Lung microvascular endothelial cell (primary cell): Measurements from ENCODE around the gene TREX2. TPM values are rescaled to one million over a fixed set of nuclear protein-coding genes. Genes with fewer than 3 reads are reported as not detected.

Experiments used
- DNase-seq, 2 donors: peaks; one replicate each; pipeline versions ENCODE4 v3.0.0 to v3.0.0-alpha.2; 2010; ENCODE audit warnings: low read depth in 2 of 2
- total RNA-seq: library from RNA; depleted of rRNA; stranded (reverse); fragments of >200 nt; gene quantifications from 2 replicates; pipeline ENCODE4 v1.2.1, GENCODE V29; 2014

Gene TREX2
- total RNA-seq, 1 donor from 2014 or later: 7.7 TPM

DNA sequence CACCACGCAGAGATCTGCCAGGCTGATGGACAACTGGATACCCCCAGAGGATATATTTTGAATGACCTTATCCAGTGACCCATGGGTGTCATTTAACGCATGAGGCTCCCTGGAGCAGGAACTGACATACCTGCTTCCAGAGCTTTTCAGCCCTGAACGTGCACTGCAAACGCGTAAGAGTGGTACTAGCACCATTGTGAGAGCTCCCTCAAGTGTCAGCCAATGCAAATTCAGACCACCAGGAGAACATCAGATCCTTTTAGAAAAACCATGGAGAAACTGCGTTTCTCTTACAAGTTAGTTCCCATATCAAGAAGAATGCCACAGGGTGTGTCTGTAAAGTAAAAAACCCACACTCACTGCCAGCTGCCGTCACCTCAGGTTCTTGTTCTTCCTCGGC lies 7.3 kb downstream of the TREX2 start:
- DNase-seq: peak in 1 of 2 donors; percentile 55

DNA sequence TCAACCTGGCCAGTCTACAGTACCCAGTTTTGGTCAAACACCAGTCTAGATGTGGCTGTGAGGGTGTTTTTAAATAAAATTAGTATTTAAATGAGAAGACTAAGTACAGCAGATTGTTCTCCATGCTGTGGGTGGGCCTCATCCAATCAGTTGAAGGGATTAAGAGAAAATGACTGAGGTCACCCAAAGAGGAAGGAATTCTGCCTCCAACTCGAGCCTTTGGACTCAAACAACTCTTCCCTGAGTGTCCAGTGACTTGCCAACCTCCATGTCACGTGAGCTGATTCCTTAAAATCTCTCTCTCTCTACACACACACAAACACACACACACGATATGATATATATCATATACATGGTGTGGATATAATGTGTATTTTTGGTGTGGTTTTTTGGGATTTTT lies 10.0 kb downstream of the TREX2 start:
- no peak for DNase-seq

DNA sequence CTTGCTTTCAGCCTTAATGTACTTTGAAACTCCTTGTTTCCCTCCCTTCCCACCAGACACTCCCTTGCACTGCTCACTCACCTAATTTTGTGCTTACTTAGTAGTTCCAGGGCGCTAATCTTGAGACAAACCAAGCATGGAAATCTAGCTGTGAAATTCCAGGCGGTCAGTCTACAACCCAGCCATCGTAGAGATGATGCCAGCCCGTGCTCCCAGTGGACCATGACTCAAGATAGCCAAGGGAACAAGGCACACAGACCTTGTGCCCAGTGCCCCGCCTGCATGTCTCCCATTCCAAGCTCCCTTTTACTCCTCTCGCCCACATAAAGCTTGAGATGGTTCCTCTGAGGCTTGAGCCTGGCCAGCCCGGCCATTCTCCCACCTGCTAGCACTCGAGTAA lies 11.1 kb downstream of the TREX2 start:
- no peak for DNase-seq

DNA sequence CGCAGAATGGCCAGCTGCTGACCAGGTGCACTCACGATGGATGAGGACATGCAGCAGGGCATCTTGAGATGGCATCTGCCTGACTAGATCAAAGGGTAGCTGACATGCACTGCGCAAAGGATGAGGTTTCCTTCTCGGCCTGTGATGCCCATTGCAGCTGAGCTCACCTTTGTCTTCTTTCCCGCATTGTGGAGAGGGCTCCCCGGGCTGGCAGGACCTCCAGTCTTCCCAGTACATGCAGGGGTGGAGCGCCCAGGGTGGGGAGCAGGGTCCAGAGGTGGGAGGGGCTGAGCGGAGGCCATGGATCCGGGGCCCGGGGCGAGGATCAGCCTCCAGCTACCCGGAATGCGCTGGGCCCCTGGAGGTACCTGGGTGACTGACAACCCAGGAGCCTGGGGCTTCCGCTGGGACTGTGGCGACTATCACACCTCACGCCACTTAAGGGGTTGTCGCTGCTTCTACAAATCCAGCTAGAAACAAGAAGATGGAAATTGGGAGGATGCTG lies 12.0 kb downstream of the TREX2 start:
- no peak for DNase-seq

DNA sequence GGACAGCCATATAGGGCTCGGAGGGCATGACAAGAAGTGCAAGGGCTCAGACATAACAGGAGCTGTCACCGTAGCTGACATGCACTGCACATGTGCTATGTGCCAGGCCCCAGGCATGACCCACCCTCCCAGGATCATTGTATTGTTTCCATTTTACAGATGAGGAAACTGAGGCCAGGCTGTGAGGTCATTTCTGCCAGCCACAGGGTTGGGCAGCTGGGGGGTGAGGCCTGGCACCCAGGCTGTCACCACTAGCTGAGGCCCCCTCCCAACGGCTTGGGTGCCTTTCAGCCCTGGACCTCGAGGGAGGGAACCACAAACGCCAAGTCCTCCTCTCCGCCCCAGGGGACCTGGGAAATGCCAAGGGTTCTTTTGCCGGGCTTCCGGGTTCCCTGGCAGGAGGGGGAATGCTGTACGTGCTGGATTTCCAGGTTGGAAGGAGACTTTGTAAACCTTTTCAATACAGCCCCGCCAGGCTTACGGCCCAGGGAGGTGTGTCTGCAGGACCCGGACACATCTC lies 12.6 kb downstream of the TREX2 start:
- DNase-seq: no peak

DNA sequence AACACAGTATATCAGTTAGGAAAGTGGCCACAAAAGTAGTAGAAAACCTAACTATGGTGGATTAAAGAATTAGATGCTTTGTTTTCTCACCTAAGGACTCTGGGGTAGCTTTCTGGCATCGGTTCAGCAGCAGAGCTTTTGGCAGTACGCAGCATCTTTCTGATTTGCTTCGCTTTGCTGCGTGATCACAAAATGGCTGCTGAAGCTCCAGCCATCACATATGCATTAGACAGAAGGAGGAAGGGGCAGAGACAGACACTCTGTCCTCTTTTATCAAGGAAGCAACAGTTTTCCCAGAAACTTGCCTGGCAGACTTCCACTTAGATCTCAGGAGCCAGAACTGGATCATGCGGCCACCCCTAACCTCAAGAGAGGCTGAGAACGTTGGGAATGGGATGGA lies 15.1 kb downstream of the TREX2 start:
- DNase-seq: no peak

DNA sequence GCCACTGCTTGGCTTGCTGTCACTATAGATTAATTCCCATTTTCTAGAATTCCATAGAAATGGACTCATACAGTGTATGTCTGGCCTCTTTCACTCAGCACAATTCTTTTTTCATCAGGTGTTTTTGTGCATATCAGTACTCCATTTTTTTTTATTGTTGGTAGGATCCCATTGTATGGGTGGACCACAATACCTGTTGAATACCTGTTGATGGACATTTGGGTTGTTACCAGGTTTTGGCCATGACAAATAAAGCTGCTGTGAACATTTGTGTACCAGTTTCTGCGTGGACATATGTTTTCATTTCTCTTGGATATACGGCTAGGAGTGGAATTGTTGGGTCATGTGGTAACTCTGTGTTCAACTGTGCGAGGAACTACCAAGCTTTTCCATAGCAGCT lies 19.7 kb downstream of the TREX2 start:
- no peak for DNase-seq

DNA sequence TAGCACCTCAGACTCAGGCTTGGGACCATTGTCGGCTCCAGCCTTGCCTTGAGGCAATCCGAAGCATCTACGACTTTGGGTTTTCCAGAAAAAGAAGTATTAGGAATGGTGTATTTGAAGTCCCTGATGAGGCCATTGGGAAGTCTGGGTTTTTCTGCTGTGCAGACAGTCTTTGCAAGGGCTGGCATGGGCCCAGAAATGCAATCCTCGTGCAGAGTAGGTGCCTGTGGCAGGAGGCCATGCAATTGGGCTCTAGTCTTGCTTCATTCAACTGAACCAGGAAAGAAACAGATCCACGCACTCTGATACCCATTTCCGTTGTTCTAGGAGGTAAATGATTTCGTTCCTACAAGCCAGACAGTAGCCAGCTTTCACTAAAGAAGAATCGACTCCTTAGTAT lies 22.2 kb downstream of the TREX2 start:
- no peak for DNase-seq

DNA sequence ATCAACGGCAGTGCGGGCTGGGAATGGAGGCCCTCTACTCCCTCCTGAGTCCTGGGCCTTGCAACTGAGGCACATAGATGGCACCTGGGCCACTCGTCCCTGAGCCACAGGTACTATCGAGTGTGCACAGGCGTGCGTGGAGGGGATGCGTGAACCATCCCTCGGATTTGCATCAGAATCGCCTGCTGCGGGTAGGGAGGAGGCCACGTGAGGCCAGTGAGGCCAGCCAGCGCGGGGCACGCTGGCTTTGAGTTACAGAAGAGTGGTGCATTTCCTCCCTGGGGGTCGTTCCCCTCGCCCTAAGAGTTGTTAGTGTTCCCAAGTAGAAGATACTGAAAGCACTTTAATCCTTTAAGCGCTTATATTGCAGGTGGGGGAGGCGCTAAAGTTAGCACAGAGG lies 24.0 kb downstream of the TREX2 start:
- no peak for DNase-seq

DNA sequence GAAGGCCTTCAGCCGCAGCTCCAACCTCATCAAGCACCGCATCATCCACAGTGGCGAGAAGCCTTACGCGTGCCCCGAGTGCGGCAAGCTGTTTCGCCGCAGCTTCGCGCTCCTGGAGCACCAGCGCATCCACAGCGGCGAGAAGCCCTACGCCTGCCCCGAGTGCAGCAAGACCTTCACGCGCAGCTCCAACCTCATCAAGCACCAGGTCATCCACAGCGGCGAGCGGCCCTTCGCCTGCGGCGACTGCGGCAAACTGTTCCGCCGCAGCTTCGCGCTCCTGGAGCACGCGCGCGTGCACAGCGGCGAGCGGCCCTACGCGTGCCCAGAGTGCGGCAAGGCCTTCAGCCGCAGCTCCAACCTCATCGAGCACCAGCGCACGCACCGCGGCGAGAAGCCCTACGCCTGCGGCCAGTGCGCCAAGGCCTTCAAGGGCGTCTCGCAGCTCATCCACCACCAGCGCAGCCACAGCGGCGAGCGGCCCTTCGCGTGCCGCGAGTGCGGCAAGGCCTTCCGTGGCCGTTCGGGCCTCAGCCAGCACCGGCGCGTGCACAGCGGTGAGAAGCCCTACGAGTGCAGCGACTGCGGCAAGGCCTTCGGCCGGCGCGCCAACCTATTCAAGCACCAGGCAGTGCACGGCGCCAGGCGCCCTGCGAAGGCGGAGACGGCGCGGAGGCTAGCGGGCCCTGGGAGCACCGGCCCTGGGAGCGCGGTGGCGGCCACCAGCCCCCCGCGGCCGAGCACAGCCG lies 24.8 kb downstream of the TREX2 start:
- no peak for DNase-seq

DNA sequence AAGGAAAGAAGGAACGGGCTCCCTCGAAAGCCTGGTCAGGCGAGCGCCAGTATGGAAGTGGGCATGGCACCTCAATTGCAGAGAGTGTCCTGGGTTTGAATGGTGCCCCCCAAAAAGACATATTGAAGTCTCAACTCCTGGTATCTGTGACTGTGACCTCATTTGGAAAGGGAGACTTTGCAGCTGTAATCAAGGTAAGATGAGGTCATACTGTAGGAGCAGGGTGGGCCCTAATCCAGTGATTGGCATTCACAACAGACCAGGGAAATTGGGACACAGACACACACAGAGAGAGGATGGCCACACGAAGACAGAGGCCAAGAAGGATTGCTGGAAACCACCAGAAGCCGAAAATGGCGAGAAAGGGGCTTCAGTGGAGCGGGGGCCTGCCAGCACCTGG lies 28.2 kb downstream of the TREX2 start:
- DNase-seq: no peak

DNA sequence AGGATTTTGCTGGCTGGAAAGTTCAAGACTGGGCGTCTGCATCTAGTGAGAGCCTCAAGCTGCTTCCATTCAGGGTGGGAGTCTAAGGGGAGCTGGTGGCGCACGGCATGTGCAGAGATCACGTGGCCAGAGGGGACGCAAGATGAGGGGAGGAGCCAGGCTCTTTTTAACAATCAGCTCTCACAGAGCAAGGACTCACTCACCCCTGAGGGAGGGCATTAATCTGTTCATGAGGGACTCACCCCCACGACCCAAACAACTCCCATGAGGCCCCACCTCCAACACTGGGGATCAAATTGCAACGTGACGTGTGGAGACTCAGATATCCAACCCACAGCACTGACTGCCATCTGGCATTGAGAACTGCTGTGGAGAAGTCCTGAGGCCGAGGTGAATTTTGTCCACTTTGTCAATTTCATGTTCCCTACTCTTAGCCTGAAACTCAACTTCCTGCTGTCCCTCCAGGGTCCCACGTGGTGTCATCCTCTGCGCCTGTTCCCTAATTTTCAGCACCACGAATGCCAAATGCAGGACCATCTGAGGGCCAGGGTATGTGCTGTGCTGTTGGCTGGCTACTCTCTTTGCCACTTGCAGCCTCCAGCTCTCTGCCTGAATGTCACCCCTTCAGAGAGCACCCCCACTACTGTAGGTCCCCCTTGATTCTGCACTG lies 28.9 kb downstream of the TREX2 start:
- DNase-seq: no peak

DNA sequence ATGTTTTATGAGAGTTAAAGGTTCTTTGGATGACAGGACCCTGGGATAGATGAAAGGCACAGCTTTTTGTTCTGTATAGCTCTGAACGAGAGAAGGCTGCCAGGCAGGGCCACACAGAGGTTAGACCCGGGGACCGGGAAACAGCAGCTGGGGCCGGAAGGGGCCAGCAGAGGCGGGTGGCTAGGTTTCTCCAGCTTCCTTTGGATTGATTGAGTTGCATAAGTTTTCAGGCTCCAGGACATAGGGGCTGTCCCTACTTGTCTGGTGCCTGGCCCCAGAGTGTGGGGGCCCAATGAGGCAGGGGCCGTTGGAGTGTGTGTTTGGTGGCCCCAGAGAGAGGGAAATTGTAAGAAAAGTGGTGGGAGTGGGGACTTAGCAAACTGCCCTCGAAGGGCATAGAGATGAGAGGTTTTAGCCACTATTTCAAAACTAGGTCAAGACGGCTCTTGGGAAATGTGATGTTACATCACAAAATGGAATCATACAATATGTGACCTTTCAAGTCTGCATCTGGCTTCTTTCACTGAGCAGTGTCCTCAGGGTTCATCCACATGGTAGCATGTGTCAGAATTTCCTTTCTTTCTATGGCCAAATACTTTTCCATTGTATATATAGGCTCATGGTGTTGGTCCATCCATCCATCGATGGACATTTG lies 30.9 kb downstream of the TREX2 start:
- DNase-seq: no peak

DNA sequence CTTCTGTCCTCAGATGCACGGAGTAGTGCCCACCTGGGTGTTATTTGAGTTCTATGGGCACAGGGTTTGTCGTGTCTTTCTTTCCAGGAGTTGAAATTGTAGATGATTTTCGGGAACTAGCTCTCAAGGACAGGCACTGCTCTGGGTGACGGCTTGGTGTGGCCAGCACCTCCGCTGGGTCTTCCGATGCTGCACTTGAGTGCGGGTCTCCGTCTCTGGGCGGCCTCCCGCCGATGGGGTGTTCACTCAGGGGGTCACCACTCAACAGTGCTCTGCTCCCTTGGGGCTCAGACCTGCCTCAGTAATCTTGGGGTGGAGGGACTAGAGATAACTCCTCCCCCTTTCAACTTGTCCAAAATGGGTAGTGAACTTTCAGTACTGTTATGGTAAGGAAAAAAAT lies 32.1 kb downstream of the TREX2 start:
- DNase-seq: no peak

DNA sequence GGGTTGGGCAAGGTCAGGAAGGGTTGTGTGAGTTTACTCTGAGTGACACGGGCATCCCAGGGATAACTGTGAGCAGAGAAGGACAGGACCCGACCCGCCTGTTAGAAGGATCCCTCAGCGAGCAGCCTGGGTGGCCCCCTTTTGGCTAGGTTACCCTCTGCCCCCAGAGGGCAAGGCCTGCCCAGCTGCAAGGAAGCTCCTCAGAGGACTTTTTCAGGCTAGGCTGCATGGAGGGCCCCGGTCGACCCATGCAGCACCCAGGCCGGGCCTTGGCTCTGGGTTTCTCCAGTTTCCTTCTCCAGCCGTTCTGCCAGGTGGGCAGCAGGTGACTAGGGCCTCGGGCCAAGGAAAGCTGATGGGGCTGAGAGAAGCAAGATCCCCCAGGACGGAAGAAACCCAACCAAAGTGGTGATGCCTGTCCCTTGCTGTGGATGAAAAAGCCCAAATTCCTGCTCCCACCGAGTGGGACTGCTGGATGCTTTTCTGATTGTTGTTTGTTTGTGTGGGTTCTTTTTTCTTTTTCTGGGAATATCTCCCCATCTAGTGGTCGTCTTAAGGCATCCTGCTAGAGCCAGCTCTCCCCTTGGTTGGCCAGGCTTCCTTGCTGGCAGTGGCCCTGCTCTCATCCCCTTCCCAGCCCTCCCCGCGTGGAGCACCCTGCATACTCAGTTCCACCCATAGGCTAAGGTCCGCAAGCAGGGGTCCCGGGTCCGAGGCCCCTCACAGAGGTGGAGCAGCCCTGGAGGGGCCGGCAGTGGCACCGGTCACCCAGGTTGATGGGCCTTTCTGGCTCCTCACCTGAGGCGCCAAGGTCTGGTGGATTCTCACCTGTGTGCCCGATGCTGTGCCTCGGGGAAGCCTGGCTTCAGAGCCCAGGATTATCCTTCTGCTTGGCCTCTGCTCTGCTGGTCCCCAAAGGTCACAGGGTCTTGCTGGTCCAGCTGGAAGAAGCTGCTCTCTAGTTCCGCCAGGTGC lies 32.8 kb downstream of the TREX2 start:
- no peak for DNase-seq

DNA sequence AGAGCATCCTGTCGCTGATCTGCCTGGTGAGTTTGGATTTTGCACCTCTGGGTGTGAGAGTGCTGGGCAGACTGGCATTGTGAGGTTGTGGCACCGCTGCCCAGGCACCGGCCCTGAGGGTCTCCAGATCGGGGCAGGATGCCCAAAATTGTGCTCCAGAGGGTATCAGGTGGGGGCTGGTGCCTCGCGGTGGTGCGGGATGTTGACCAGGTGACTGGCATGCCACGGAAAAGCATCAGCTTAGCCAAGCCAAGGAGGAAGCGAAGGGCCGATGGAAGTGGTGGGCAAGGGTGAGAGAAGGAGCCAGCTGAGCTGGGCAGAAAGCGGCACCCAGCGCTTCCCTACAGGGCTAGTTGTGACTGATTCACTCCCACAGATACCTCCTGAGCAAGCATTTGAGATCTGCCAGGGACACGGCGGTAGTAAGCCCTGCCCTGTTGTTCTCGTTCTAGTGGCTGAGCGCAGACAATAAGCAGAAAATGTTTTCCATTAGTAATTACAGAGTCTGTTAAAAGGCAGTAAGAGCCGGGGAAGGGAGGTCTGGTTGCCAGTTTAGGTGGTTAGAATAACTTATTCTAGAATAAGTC lies 33.8 kb downstream of the TREX2 start:
- no peak for DNase-seq

DNA sequence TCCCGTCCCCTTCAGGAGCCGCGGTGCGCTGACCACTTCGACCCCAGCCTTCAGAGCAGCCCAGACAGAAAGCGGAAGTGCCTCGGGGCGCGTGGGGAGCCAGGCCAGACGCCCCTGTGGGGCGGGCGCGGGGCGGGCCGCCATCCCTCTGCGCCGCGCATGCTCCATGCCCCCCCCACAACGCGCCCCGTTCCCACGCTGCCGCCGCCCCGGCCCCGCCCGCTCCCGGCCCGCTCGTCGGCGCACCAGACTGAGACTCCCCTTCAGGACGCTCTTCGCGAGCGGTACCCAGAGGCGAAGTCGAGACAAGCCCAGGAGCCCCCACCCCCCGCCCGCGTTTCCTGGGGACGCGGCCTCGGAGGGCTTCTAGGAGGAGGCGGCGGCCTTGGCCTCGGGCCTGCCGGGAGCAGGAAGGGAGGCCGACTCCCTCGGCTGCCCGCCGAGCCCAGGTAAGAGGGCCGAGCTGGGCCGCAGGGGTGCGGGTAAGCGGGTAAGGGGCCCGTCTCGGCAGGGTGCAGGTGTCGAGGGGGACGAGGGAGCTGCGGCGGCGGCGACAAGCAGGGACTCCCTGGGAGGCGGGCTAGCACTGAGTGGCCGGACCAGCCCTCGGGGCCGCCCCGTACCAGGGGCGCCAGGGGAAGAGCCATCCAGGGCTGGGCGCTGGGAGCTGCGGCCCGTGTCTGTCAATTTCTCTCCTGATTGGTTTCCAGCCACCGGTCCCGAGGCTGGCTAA lies 34.4 kb downstream of the TREX2 start, which contains the start of gene ZFP92:
Gene ZFP92 (plus strand): TSS at position 218 of the 733 bp plus-strand sequence. CDS start 6,851 bp downstream, outside the sequence.
- no peak for DNase-seq

DNA sequence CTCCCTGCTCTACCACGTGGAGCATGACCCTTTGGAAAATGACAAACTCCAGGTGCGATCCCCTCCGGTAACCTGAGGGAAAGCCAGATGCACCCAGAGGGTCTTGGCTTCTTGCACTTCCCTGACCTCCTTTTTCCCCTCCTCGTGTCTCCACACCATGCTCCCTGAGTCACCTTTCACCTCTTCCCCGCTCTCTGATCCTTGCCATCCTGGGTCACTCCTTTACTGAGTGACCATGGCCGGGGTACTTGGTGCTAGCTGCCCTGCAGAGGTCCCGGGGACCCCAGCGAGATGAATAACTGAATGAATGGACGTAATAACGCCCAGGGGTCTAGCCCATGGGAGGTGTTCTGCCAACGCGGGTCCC lies 35.0 kb downstream of the TREX2 start:
- no peak for DNase-seq

DNA sequence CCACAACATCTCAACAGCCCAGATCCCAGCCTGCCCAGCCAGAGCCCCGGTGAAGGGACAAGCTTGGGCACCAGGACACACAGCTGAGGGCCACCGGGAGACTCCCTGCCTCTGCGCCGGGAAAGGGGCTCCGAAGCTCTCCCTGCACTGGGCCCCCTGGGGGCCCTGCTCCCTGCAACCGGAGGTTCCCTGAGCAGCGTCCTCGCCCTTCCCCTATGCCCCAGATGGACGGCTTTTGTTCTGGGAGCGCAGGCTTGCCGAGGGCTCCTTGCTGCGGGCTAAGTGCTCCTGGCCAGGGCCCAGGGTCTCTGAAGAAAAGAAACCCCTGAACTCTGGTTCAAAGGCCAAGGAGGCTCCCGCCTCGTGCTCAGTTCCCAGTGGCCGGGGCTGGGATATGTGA lies 35.5 kb downstream of the TREX2 start:
- DNase-seq: no peak
